PC-3 (cell line): ENCODE results near the gene SLITRK3.

Experiments used
- EZH2phosphoT487 ChIP-seq: fragments of 300-600 bp; sonication (generic); IDR thresholded peaks from 2 replicates; pipeline ENCODE4 v1.6.1; 2018; ENCODE audit warnings: mild to moderate bottlenecking, antibody characterized with exemption, low read length, borderline replicate concordance
- TF ChIP-seq, protein P1 (sequence below): fragments of 300-600 bp; sonication (generic); conservative IDR thresholded peaks from 2 replicates; pipeline ENCODE4 v1.5.1; 2017; ENCODE audit warnings: antibody characterized with exemption, low read depth, mild to moderate bottlenecking, low read length

DNA sequence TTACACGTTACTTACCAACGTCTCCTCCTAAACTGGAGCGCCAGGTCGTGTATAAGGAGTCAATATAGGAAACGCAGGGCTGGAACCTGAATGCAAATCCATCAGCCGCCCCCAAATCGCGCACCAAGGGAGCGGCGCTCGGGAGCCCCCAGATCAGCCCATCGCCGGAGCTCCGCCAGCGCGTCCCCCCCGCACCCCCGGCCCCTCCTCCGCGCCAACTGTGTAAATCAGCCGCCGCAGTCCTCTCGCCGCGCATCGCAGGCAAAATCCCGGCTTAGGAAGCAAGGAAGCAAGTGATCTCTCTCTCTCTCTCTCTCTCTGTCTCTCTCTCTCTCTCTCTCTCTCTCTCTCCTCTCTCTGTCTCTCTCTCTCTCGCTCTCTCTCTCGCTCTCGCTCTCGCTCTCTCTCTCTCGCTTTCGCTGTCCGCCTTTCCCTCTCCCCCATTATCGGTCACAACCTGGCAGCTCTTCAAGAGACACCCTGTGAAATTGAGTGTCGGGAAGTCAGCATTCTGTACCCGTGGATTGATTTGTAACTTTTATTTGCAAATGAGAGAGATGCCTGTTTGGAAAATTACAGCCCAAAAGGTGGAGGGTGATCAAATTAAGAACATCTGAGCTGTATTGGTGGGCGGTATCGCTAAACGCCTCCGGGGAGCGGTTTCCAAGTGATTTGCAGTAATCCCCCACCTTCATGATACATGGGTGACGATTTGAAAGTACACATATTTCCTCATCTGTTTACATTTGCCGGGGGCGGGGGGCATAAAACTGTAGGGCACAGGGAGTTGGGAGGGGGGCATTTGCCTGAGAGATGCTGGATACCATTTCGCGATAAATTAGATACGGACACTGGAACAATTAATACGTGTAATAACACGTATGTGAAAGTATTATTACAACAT is 645 bp upstream of the SLITRK3 start:
- no peak for TF ChIP-seq EZH2phosphoT487
- TF ChIP-seq, protein P1, sequence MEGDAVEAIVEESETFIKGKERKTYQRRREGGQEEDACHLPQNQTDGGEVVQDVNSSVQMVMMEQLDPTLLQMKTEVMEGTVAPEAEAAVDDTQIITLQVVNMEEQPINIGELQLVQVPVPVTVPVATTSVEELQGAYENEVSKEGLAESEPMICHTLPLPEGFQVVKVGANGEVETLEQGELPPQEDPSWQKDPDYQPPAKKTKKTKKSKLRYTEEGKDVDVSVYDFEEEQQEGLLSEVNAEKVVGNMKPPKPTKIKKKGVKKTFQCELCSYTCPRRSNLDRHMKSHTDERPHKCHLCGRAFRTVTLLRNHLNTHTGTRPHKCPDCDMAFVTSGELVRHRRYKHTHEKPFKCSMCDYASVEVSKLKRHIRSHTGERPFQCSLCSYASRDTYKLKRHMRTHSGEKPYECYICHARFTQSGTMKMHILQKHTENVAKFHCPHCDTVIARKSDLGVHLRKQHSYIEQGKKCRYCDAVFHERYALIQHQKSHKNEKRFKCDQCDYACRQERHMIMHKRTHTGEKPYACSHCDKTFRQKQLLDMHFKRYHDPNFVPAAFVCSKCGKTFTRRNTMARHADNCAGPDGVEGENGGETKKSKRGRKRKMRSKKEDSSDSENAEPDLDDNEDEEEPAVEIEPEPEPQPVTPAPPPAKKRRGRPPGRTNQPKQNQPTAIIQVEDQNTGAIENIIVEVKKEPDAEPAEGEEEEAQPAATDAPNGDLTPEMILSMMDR, result no peak
